NCI-H2107 treated with DMSO at 0.1 percent for 48 hours (cell line): ENCODE results near the gene CAND1.
"Not testable (repeated sequence)": the region's sequence is repeated elsewhere in the genome, so short reads cannot be mapped to it uniquely, and the experiment has no call there.

Source experiments
- DNase-seq: peaks from one replicate; lab custom pipeline; 2025; ENCODE audit not compliant: unreplicated experiment; lab: John Stamatoyannopoulos, UW

Gene CAND1

DNA sequence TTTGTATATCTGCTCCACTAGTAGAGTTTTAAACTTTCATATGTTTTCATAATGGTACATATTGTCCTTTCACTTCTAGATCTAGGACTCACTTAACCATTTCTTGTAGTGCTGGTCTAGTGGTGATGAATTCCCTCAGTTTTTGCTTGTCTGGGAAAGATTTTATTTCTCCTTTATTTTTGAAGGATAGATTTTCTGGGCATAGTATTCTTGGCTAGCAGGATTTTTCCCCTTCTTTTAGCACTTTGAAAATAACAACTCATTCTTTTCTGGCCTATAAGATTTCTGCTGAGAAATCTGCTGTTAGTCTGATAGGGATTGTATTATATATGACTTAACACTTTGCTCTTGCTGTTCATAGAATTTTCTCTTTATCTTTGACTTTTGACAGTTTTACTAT is 69.3 kb downstream of the CAND1 start:
- DNase-seq: no peak

GRCh38 chr12:67339530-67339929 is 70.4 kb downstream of the CAND1 start:
- no peak for DNase-seq

DNA sequence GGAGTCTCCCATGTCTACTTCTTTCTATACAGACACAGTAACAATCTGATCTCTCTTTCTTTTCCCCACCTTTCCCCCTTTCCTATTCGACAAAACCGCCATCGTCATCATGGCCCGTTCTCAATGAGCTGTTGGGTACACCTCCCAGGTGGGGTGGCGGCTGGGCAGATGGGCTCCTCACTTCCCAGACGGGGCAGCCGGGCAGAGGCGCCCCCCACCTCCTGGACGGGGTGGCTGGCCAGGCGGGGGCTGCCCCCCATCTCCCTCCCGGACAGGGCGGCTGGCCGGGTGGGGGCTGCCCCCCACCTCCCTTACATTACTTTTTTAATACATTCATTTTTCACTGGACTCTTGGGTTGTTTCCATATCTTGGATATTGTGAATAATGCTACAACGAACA is 71.9 kb downstream of the CAND1 start:
- not testable (repeated sequence) for DNase-seq

- DNase-seq: no peak
These were observed 76.0 kb downstream of the CAND1 start for GRCh38 chr12:67344979-67345710.

- DNase-seq: no peak
These were observed 79.5 kb downstream of the CAND1 start for GRCh38 chr12:67348683-67349082.

DNA sequence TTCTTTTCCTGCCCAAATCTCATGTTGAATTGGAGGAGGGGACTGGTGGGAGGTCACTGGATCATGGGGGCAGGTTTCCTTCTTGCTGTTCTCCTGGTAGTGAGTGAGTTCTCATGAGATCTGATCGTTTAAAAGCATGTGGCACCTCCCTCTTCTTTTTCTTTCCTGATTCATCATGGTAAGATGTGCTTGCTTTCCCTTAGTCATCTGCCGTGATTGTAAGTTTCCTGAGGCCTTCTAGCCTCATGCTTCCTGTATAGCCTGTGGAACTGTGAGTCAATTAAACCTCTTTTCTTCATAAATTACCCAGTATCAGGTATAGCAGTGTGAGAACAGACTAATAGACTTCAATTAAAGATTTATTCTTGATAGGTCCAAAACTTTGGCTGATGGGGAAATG is 83.5 kb downstream of the CAND1 start:
- DNase-seq: no peak

DNA sequence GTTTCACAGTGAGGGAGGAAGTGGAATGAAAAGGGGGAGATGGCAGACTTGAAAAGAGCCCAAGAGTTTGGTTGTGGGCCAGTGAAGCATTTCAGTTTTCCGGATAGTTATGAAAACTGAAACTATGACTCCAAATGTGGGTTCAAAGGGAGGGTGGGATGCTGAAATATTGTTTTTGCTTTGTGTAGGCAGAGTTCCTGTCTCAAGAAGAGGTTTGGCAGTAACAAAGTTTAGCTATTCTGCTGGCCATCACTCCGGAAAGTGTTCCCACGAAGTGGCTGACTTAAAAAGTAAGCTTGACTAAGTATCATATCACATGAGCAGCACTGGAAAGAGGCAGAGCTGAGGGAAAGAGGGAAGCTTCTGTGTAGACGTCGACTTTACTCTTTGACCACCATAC is 85.2 kb downstream of the CAND1 start:
- no peak for DNase-seq

GRCh38 chr12:67354966-67355365 is 85.8 kb downstream of the CAND1 start:
- peak; percentile 13 for DNase-seq

- DNase-seq: peak; percentile 76
These were observed 86.5 kb downstream of the CAND1 start for GRCh38 chr12:67355428-67356379.

- DNase-seq: peak; percentile 72
These were observed 87.2 kb downstream of the CAND1 start for GRCh38 chr12:67356380-67356774.

DNA sequence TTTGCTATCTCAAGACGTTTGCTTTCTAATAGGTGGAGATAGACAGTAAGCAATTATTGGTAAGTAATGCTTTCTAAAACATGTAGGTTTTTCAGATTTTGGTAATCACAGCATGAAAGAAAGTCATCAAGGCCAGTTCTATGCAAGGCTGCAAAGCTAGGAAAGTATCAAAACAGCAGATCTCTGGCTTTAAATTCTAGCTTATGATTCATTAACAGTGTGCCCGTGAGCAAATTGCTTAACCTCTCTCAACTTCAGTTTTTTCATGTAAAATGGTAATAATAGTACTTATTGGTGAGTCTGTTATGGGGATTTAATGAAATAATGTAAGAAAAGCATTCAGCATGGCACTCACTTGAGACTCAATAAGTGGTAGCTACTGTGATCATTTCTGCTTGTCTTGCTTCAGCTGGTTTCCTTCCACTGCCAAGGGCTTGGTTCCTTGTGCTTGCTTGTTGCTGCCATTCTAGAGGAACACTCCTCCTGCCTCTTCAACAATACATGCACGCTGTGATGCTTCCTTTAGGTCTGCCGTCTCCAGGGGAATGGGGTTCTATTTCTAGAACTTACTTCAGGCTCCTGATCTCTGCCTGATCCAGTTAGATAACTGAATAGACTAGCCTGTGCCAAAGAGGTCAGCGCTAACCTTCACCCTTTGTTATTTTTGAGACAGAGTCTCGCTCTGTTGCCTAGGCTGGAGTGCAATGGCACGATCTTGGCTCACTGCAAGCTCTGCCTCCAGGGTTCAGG is 88.4 kb downstream of the CAND1 start:
- no peak for DNase-seq

DNA sequence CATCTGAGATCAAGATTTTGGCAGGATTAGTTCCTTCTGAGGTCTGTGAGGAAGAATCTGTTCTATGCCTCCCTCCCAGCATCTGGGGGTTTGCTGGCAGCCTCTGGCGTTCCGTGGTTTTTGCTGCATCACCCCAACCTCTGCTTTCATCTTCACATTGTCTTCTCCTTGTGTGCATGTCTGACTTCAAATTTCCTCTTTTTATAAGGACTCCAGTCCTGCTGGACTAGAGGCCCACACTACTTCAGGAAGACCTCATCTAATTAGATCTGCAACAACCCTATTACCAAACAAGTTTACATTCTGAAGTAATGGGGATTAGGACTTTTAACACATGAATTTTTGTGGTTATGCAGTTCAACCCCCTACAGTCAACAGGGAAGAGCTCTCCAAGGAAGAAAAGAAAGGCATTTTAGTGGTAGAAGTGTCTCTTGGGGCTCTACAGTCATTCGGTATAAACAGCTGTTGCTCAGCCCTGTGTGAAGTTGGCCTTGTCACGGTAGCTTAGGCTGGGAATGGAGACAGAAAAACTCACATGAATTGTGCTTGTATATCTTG is 89.7 kb downstream of the CAND1 start:
- DNase-seq: peak; percentile 97

DNA sequence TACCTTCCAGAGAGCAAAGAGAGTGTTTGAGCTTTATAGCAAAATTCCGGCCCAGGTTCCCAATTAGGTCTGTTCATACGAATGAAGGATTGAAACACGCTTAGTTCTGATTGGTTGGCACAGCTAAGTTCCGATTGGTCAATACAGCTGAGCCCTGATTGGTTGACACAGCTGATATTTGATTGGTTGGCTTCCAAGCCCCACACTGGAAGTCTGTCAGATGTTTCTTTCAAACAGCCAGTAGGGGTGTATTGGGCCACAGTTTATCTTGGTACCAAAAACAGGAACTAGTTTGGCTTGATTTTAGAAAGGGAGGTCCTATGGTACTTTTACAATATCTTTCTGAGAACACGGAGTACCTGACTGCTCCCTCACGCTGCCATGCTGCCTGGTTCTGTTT is 93.4 kb downstream of the CAND1 start:
- no peak for DNase-seq

DNA sequence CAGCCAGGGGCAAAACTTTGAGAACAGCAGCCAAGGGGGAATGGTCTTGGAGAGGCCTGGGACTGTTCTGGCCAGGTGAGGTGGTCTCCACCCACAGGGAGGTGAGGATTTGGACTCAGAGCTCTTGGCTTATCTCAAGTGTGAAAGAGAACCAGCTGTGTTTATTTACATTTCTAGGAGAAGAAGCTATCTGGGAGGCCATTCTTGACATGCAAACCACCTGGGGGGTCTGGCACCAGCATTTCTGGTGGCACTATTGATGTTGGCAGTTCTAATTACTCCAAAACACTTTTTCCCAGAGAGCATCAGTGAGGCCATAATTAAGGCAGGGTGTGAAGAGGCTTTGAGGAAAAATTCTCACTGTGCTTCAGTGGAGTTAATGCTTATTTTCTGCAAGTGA is 95.1 kb downstream of the CAND1 start:
- no peak for DNase-seq

GRCh38 chr12:67365131-67365530 is 96.0 kb downstream of the CAND1 start:
- DNase-seq: no peak

- DNase-seq: no peak
These were observed 98.7 kb downstream of the CAND1 start for GRCh38 chr12:67367843-67368242.
